ENCODE results near the gene WDR37. TPM values are rescaled to one million over a fixed set of nuclear protein-coding genes. Genes with fewer than 3 reads are reported as not detected.
A peak's percentile ranks its signal among the peaks of the same experiment; 100 is the strongest.

Gene WDR37
- polyA plus RNA-seq, 1 of the 3 experiments (the other 2 are of a cell fraction) = 11.9 TPM

DNA sequence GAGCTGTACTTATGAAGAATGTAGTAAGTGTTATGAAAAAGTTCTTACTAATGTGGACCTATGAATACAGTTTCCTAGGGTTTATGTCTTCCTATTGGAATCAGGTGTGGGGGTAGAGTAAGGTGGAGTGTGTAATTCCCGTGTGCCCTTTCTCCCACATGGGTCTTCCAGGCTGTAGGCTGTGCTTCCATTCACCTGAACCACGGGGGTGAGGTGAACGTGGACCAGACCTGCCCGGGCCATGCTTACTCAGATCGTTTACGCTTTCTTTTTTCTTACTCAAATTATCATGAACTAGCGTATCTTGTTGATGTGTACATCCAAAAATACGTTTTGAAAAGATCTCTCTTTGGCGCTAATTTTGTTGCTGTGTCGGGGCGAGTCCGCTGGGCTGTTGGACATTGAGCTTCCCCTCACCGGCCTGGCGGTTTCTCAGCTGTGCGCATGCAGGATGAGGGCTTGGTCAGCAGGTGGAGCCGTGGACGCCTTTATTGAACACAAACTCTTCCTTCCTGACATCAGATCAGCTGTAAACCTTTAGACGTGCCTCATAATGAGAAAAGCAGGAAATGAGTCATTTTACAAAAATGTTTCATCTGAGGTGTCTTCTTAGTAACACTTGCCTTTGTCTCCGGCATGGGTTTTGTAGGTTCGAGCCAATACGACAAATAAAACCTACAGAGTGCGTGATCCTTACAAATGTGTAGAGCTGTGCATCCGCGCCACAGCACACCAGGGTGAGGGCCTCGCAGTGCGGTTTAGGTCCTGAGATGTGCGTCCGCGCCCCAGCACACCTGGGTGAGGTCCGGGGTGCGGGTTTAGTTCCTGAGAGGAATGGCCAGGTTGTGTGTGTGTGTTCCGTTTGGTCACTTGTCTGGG, 53.8 kb downstream of the WDR37 start (continued):
- TF ChIP-seq, protein P1, sequence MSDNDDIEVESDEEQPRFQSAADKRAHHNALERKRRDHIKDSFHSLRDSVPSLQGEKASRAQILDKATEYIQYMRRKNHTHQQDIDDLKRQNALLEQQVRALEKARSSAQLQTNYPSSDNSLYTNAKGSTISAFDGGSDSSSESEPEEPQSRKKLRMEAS (IDR thresholded peaks at IDR 0.05; ENCODE audit: low read depth) = no peak
- TF ChIP-seq, protein P2, sequence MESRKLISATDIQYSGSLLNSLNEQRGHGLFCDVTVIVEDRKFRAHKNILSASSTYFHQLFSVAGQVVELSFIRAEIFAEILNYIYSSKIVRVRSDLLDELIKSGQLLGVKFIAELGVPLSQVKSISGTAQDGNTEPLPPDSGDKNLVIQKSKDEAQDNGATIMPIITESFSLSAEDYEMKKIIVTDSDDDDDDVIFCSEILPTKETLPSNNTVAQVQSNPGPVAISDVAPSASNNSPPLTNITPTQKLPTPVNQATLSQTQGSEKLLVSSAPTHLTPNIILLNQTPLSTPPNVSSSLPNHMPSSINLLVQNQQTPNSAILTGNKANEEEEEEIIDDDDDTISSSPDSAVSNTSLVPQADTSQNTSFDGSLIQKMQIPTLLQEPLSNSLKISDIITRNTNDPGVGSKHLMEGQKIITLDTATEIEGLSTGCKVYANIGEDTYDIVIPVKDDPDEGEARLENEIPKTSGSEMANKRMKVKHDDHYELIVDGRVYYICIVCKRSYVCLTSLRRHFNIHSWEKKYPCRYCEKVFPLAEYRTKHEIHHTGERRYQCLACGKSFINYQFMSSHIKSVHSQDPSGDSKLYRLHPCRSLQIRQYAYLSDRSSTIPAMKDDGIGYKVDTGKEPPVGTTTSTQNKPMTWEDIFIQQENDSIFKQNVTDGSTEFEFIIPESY (IDR thresholded peaks at IDR 0.05; ENCODE audit: borderline replicate concordance, low read depth) = no peak
- TF ChIP-seq TEAD4 (IDR thresholded peaks at IDR 0.05; ENCODE audit: borderline replicate concordance, insufficient read depth) (no peak), CHD2 (IDR thresholded peaks at IDR 0.05; ENCODE audit: low read length, partially characterized antibody) (no peak), TAF1 (IDR thresholded peaks at IDR 0.05; ENCODE audit: borderline replicate concordance, low read depth, low read length) (no peak), POLR2AphosphoS5 (IDR thresholded peaks at IDR 0.05; ENCODE audit: low read depth, low read length) (no peak), TCF12 (IDR thresholded peaks at IDR 0.05) (no peak), SIN3A (IDR thresholded peaks at IDR 0.05; ENCODE audit: borderline replicate concordance, low read depth, low read length) (peak; percentile 39; the same call in 1 of the 2 replicates), NRF1 (IDR thresholded peaks at IDR 0.05; ENCODE audit: low read depth, low read length) (no peak), RAD21 (IDR thresholded peaks at IDR 0.05; ENCODE audit: low read length) (peak; percentile 89), FOSL2 (IDR thresholded peaks at IDR 0.05; ENCODE audit: borderline replicate concordance, low read depth) (peak; percentile 64; the same call in 1 of the 2 replicates), NFIC (IDR thresholded peaks at IDR 0.05; ENCODE audit: borderline replicate concordance) (no peak)
- TF ChIP-seq, protein P3, sequence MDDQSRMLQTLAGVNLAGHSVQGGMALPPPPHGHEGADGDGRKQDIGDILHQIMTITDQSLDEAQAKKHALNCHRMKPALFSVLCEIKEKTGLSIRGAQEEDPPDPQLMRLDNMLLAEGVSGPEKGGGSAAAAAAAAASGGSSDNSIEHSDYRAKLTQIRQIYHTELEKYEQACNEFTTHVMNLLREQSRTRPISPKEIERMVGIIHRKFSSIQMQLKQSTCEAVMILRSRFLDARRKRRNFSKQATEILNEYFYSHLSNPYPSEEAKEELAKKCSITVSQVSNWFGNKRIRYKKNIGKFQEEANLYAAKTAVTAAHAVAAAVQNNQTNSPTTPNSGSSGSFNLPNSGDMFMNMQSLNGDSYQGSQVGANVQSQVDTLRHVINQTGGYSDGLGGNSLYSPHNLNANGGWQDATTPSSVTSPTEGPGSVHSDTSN (IDR thresholded peaks at IDR 0.05) = no peak; the same call in 1 of the 2 replicates
- TF ChIP-seq, protein P4, sequence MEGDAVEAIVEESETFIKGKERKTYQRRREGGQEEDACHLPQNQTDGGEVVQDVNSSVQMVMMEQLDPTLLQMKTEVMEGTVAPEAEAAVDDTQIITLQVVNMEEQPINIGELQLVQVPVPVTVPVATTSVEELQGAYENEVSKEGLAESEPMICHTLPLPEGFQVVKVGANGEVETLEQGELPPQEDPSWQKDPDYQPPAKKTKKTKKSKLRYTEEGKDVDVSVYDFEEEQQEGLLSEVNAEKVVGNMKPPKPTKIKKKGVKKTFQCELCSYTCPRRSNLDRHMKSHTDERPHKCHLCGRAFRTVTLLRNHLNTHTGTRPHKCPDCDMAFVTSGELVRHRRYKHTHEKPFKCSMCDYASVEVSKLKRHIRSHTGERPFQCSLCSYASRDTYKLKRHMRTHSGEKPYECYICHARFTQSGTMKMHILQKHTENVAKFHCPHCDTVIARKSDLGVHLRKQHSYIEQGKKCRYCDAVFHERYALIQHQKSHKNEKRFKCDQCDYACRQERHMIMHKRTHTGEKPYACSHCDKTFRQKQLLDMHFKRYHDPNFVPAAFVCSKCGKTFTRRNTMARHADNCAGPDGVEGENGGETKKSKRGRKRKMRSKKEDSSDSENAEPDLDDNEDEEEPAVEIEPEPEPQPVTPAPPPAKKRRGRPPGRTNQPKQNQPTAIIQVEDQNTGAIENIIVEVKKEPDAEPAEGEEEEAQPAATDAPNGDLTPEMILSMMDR (IDR thresholded peaks at IDR 0.05) = peak; percentile 69

DNA sequence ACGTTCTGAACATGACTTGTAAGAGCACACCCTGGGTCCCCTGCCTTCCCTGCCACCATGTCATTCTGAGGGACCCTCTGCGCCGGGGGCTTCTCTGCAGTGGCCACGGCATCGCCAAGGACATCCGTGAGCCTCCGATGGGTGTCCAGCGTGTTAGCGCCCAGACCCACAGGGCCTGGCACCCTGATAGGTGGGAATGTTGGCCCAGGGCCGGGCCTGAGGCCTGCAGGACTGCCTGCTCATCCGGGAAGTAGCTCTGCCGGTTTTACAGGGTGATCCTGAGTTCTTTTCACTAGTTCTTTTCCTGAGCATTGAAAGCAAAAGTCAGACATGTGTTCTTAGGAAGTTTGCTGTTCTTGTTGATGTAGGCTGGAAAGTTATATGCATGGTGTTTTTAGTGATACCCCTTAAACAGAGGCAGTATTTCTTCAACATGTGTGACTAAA, 54.5 kb downstream of the WDR37 start:
- Histone ChIP-seq H4K20me1 (ENCODE audit: insufficient read depth) (no peaks in the 10 kb centered on the region), H3K27ac (ENCODE audit: low read depth in 2 of 2, low read length in 1 of 2) (peak overlapping the region; percentile 25 to 68; a peak in 2 of 4 replicates), H3K4me2 (no peak overlapping the region), H3F3A (replicated peaks; ENCODE audit: insufficient read depth) (no peaks in the 10 kb centered on the region), H3K9me2 (no peaks in the 10 kb centered on the region), H3K36me3 (replicated peaks in 1 of 2; ENCODE audit: control insufficient read depth in 1 of 2, insufficient read depth in 2 of 2, low read length in 1 of 2) (peaks cover 41 to 62% of the 10 kb centered on the region in 2 experiments), H3K4me1 (ENCODE audit: control insufficient read depth in 1 of 2, insufficient read depth in 2 of 2, low read depth in 1 of 2, low read length in 1 of 2) (peaks cover 8 to 9% of the 10 kb centered on the region in 2 experiments; a peak in 2 of 4 replicates), H3K79me2 (ENCODE audit: insufficient read depth) (peaks cover 13% of the 10 kb centered on the region; the same call in 1 of the 2 replicates), H3K27me3 (ENCODE audit: insufficient read depth) (no peaks in the 10 kb centered on the region), H2AFZ (ENCODE audit: low read depth) (no peak overlapping the region), H3K4me3 (ENCODE audit: low read depth in 2 of 2, low read length in 1 of 2) (no peak overlapping the region), H3K9me3 (no peaks in the 10 kb centered on the region), H3K9ac (no peak overlapping the region)
- DNase-seq = no peak
- CTCF ChIA-PET = interaction anchor here (0.6 to 2.3 kb wide), 32 partner anchors 8 to 1933 kb away, joined by 3 to 23 read pairs (median 4); no protein-coding TSS in a partner anchor
- POLR2A ChIA-PET = no interaction called here
- WGBS (ENCODE audit: low lambda C conversion rate) = 100% methylated on average over 11 of the region's 12 CpGs
- TF ChIP-seq, protein P1 (IDR thresholded peaks at IDR 0.05; ENCODE audit: low read depth) = no peak
- TF ChIP-seq MEF2A (IDR thresholded peaks at IDR 0.05; ENCODE audit: borderline replicate concordance, low read depth) (no peak), FOXJ3 (CRISPR knock-in tag; IDR thresholded peaks at IDR 0.05) (no peak), TCF12 (IDR thresholded peaks at IDR 0.05) (no peak), MXI1 (IDR thresholded peaks at IDR 0.05; ENCODE audit: low read depth, low read length) (no peak), GABPA (IDR thresholded peaks at IDR 0.05; ENCODE audit: low read depth) (no peak), TAF1 (IDR thresholded peaks at IDR 0.05; ENCODE audit: borderline replicate concordance, low read depth, low read length) (no peak), GATA2 (CRISPR knock-in tag; IDR thresholded peaks at IDR 0.05) (no peak), SMC3 (IDR thresholded peaks at IDR 0.05; ENCODE audit: low read depth, low read length) (no peak)
- TF ChIP-seq, protein P5, sequence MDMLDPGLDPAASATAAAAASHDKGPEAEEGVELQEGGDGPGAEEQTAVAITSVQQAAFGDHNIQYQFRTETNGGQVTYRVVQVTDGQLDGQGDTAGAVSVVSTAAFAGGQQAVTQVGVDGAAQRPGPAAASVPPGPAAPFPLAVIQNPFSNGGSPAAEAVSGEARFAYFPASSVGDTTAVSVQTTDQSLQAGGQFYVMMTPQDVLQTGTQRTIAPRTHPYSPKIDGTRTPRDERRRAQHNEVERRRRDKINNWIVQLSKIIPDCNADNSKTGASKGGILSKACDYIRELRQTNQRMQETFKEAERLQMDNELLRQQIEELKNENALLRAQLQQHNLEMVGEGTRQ (IDR thresholded peaks at IDR 0.05; ENCODE audit: borderline replicate concordance, low read depth, low read length) = no peak
- TF ChIP-seq, protein P2 (IDR thresholded peaks at IDR 0.05; ENCODE audit: borderline replicate concordance, low read depth) = no peak
